ENCODE measurements around the gene PRR5L.

- TF ChIP-seq EZH2 (IDR thresholded peaks at IDR 0.05; ENCODE audit: borderline replicate concordance, low read length) (no peak), CTCF (conservative IDR thresholded peaks at IDR 0.05 in 1 of 2, IDR thresholded peaks at IDR 0.05 in 1 of 2; ENCODE audit: extremely low read depth in 1 of 2, insufficient read depth in 1 of 2, low read depth in 1 of 2, low read length in 2 of 2) (no peak)
Measured at GRCh38 chr11:36375353-36376008, 79.4 kb downstream of the PRR5L start.

All from mammary epithelial cell (primary cell).